Spleen (tissue), 3 donors: ENCODE data around the gene PRPH.

Source experiments
- POLR2A ChIP-seq, 3 donors: fragments of 450-650 bp; IDR thresholded peaks; one replicate each; pipeline ENCODE4 v1.5.1; 2017; ENCODE audit warnings: antibody characterized with exemption in 3 of 3, mild to moderate bottlenecking in 1 of 3
- POLR2AphosphoS5 ChIP-seq, 3 donors: sonication (generic); formaldehyde crosslinking; IDR thresholded peaks; one replicate each; pipeline ENCODE4 v1.5.1; 2017; ENCODE audit warnings: antibody characterized with exemption in 3 of 3

- TF ChIP-seq POLR2AphosphoS5 (IDR thresholded peaks at IDR 0.05) (no peak), POLR2A (IDR thresholded peaks at IDR 0.05) (no peak)
Measured at GRCh38 chr12:49284672-49285071, 10.3 kb upstream of the PRPH start.
